SK-N-MC (cell line): ENCODE measurements around the gene MACC1.

Source experiments
- DNase-seq: peaks from one replicate; pipeline ENCODE4 v3.0.0-alpha.2; 2011; ENCODE audit warnings: low read depth, low spot score
- H3K27ac ChIP-seq: fragments of 200-600 bp; sonication (generic); 2 replicates; pipeline ENCODE4 v1.5.1; 2016; ENCODE audit warnings: mixed run types
- H3K36me3 ChIP-seq: fragments of 200-600 bp; sonication (generic); 2 replicates; pipeline ENCODE4 v1.6.1; 2017; ENCODE audit warnings: antibody characterized with exemption, low read length, mixed read lengths; ENCODE audit not compliant: insufficient read depth
- H3K4me3 ChIP-seq: fragments of 200-600 bp; sonication (generic); 2 replicates; pipeline ENCODE4 v1.5.1; 2016
- H3K9ac ChIP-seq: fragments of 200-600 bp; sonication (generic); 2 replicates; pipeline ENCODE4 v1.8.0; 2017; ENCODE audit warnings: mixed run types, mixed read lengths; ENCODE audit not compliant: insufficient read length
- H3K9me3 ChIP-seq: fragments of 200-600 bp; sonication (generic); 2 replicates; pipeline ENCODE4 v1.6.1; 2017; ENCODE audit warnings: low read depth, mild to moderate bottlenecking, antibody characterized with exemption, low read length, moderate library complexity, mixed read lengths
- EZH2 ChIP-seq: fragments of 200-600 bp; sonication (generic); IDR thresholded peaks from one replicate; pipeline ENCODE4 v1.6.1; 2017; ENCODE audit warnings: antibody characterized with exemption
- FOXP2 ChIP-seq: optimal IDR thresholded peaks from 2 replicates; pipeline ENCODE3; 2011; ENCODE audit warnings: mild to moderate bottlenecking, moderate library complexity; ENCODE audit not compliant: insufficient read depth; ENCODE audit errors: extremely low read length, control extremely low read depth
- POLR2AphosphoS5 ChIP-seq: IDR thresholded peaks from 2 replicates; pipeline ENCODE4 v1.6.1; 2012; ENCODE audit warnings: mild to moderate bottlenecking, low read depth, low read length, borderline replicate concordance

Gene MACC1

GRCh38 chr7:20183086-20183485, 34.1 kb downstream of the MACC1 start:
- Histone ChIP-seq H3K27ac (no peak overlapping the region), H3K36me3 (no peaks in the 10 kb centered on the region), H3K9me3 (no peaks in the 10 kb centered on the region), H3K9ac (no peak overlapping the region), H3K4me3 (no peak overlapping the region)
- TF ChIP-seq EZH2 (no peak), POLR2AphosphoS5 (no peak), FOXP2 (no peak)
- no peak for DNase-seq

GRCh38 chr7:20176578-20177242, 40.5 kb downstream of the MACC1 start:
- Histone ChIP-seq H3K27ac (no peak overlapping the region), H3K4me3 (no peak overlapping the region), H3K9ac (no peak overlapping the region), H3K9me3 (no peaks in the 10 kb centered on the region), H3K36me3 (no peaks in the 10 kb centered on the region)
- DNase-seq: no peak
- TF ChIP-seq FOXP2 (no peak), POLR2AphosphoS5 (no peak), EZH2 (no peak)

GRCh38 chr7:20173828-20174227, 43.4 kb downstream of the MACC1 start:
- H3K9me3 ChIP-seq: no peaks in the 10 kb centered on the region
- H3K4me3 ChIP-seq: no peak overlapping the region
- H3K9ac ChIP-seq: no peak overlapping the region
- TF ChIP-seq POLR2AphosphoS5: no peak
- no peak for DNase-seq
- H3K27ac ChIP-seq: no peak overlapping the region
- no peaks in the 10 kb centered on the region for H3K36me3 ChIP-seq

GRCh38 chr7:20172736-20173334, 44.3 kb downstream of the MACC1 start:
- TF ChIP-seq POLR2AphosphoS5 (no peak), FOXP2 (no peak), EZH2 (no peak)
- Histone ChIP-seq H3K27ac (no peak overlapping the region), H3K36me3 (no peaks in the 10 kb centered on the region), H3K9ac (no peak overlapping the region), H3K4me3 (no peak overlapping the region), H3K9me3 (no peaks in the 10 kb centered on the region)
- DNase-seq: no peak

- H3K9me3 ChIP-seq: no peaks in the 10 kb centered on the region
- TF ChIP-seq EZH2 (no peak), POLR2AphosphoS5 (no peak), FOXP2 (no peak)
- no peak for DNase-seq
These were observed 46.6 kb downstream of the MACC1 start for GRCh38 chr7:20170633-20171032.

GRCh38 chr7:20165146-20165510, 52.1 kb downstream of the MACC1 start:
- TF ChIP-seq FOXP2: no peak
- TF ChIP-seq POLR2AphosphoS5: no peak
- no peak for TF ChIP-seq EZH2
- Histone ChIP-seq H3K9me3 (no peaks in the 10 kb centered on the region), H3K4me3 (no peak overlapping the region), H3K9ac (no peak overlapping the region), H3K27ac (no peak overlapping the region), H3K36me3 (no peaks in the 10 kb centered on the region)
- DNase-seq: no peak

More at GRCh38 chr7:20170633-20171032, 46.6 kb downstream of the MACC1 start:
- Histone ChIP-seq H3K9ac (no peak overlapping the region), H3K36me3 (no peaks in the 10 kb centered on the region), H3K27ac (no peak overlapping the region), H3K4me3 (no peak overlapping the region)

- no peak overlapping the region; the same call in 1 of the 2 replicates for H3K4me3 ChIP-seq
- no peaks in the 10 kb centered on the region for H3K9me3 ChIP-seq
- TF ChIP-seq POLR2AphosphoS5 (no peak), EZH2 (no peak), FOXP2 (no peak)
- H3K36me3 ChIP-seq: no peaks in the 10 kb centered on the region
- peak overlapping the region; percentile 12; the same call in 1 of the 2 replicates for H3K27ac ChIP-seq
- no peak overlapping the region for H3K9ac ChIP-seq
- DNase-seq: peak; percentile 51
These were observed 52.6 kb downstream of the MACC1 start for GRCh38 chr7:20164425-20165145.

GRCh38 chr7:20162665-20163064, 54.5 kb downstream of the MACC1 start:
- Histone ChIP-seq H3K36me3 (no peaks in the 10 kb centered on the region), H3K27ac (no peak overlapping the region), H3K4me3 (no peak overlapping the region), H3K9ac (no peak overlapping the region), H3K9me3 (no peaks in the 10 kb centered on the region)
- no peak for DNase-seq
- TF ChIP-seq FOXP2 (no peak), POLR2AphosphoS5 (no peak), EZH2 (no peak)

GRCh38 chr7:20159226-20159747, 57.9 kb downstream of the MACC1 start:
- DNase-seq: no peak
- Histone ChIP-seq H3K9me3 (no peaks in the 10 kb centered on the region), H3K27ac (no peak overlapping the region), H3K9ac (no peak overlapping the region), H3K36me3 (no peaks in the 10 kb centered on the region), H3K4me3 (no peak overlapping the region)
- no peak for TF ChIP-seq POLR2AphosphoS5
- no peak for TF ChIP-seq EZH2
